Neural progenitor cell (in vitro differentiated cells): ENCODE measurements around the gene LAG3. TPM values are rescaled to one million over a fixed set of nuclear protein-coding genes. Genes with fewer than 3 reads are reported as not detected.

Experiments
- DNase-seq: peaks from one replicate; pipeline ENCODE4 v3.0.0-alpha.2; 2016; ENCODE audit warnings: low spot score
- H2AFZ ChIP-seq: fragments of 200-600 bp; sonication (generic); replicated peaks from 2 replicates; pipeline ENCODE4 v1.6.1; 2016; ENCODE audit warnings: antibody characterized with exemption
- H3F3A ChIP-seq: fragments of 200-600 bp; sonication (generic); 2 replicates; pipeline ENCODE4 v1.6.1; 2016; ENCODE audit warnings: antibody characterized with exemption, low read depth
- H3K27ac ChIP-seq: fragments of 200-600 bp; sonication (generic); 2 replicates; pipeline ENCODE4 v1.5.1; 2016; ENCODE audit warnings: mild to moderate bottlenecking
- H3K27me3 ChIP-seq: fragments of 200-600 bp; sonication (generic); 2 replicates; pipeline ENCODE4 v1.6.1; 2016; ENCODE audit warnings: mild to moderate bottlenecking, moderate library complexity
- H3K36me3 ChIP-seq: fragments of 200-600 bp; sonication (generic); 2 replicates; pipeline ENCODE4 v1.5.1; 2016
- H3K4me1 ChIP-seq: fragments of 200-600 bp; sonication (generic); 2 replicates; pipeline ENCODE4 v1.6.1; 2016; ENCODE audit warnings: mixed run types
- H3K4me2 ChIP-seq: fragments of 200-600 bp; sonication (generic); 2 replicates; pipeline ENCODE4 v1.6.1; 2016
- H3K4me3 ChIP-seq: fragments of 200-600 bp; sonication (generic); 2 replicates; pipeline ENCODE4 v1.5.1; 2016
- H3K79me2 ChIP-seq: fragments of 200-600 bp; sonication (generic); 2 replicates; pipeline ENCODE4 v1.6.1; 2016; ENCODE audit warnings: low read depth
- H3K9ac ChIP-seq: fragments of 200-600 bp; sonication (generic); 2 replicates; pipeline ENCODE4 v1.6.1; 2016
- H3K9me3 ChIP-seq: fragments of 200-600 bp; sonication (generic); 2 replicates; pipeline ENCODE4 v1.5.1; 2016; ENCODE audit warnings: low read depth
- H4K20me1 ChIP-seq: fragments of 200-600 bp; sonication (generic); 2 replicates; pipeline ENCODE4 v1.6.1; 2016; ENCODE audit warnings: low read depth
- H3K27ac Mint-ChIP-seq: 3 replicates; pipeline ENCODE4 v1.8.0; 2021; ENCODE audit warnings: mixed read lengths
- H3K27me3 Mint-ChIP-seq: 2 replicates; pipeline ENCODE4 v1.8.0; 2022; ENCODE audit warnings: low read depth, mild to moderate bottlenecking, inconsistent platforms, moderate library complexity, mixed read lengths; ENCODE audit not compliant: insufficient read depth
- H3K36me3 Mint-ChIP-seq: 3 replicates; pipeline ENCODE4 v1.8.0; 2021; ENCODE audit warnings: mixed read lengths
- H3K4me1 Mint-ChIP-seq: 3 replicates; pipeline ENCODE4 v1.8.0; 2021; ENCODE audit warnings: mixed read lengths
- H3K4me3 Mint-ChIP-seq: 3 replicates; pipeline ENCODE4 v1.8.0; 2021; ENCODE audit warnings: mild to moderate bottlenecking, moderate library complexity, mixed read lengths
- H3K9me3 Mint-ChIP-seq: 3 replicates; pipeline ENCODE4 v1.8.0; 2020; ENCODE audit warnings: mixed read lengths
- CTCF ChIP-seq: fragments of 200-600 bp; sonication (generic); IDR thresholded peaks from 2 replicates; pipeline ENCODE4 v1.5.1; 2017; ENCODE audit warnings: antibody characterized with exemption, mild to moderate bottlenecking
- EZH2 ChIP-seq: fragments of 200-600 bp; sonication (generic); IDR thresholded peaks from 2 replicates; pipeline ENCODE4 v1.6.1; 2017; ENCODE audit warnings: antibody characterized with exemption, mild to moderate bottlenecking, moderate library complexity
- EZH2phosphoT487 ChIP-seq: fragments of 200-600 bp; sonication (generic); IDR thresholded peaks from 2 replicates; pipeline ENCODE4 v1.6.1; 2017; ENCODE audit warnings: antibody characterized with exemption
- total RNA-seq: library from RNA; depleted of rRNA; stranded (reverse); fragments of >200 nt; gene quantifications from 2 replicates; pipeline ENCODE4 v1.2.3, GENCODE V29; 2015; ENCODE audit warnings: low replicate concordance

The LAG3 gene
- total RNA-seq, 1 donor from 2014 or later: 0.45 TPM

- DNase-seq: no peak
- H3K36me3 Mint-ChIP-seq: peaks cover 38% of the 10 kb centered on the region
- peaks cover 51% of the 10 kb centered on the region for H3K4me1 Mint-ChIP-seq
- Histone ChIP-seq H4K20me1 (peaks cover 68% of the 10 kb centered on the region), H3K4me3 (no peak overlapping the region), H3F3A (peaks cover 66% of the 10 kb centered on the region), H3K9me3 (no peaks in the 10 kb centered on the region), H3K27me3 (peaks cover 18% of the 10 kb centered on the region), H2AFZ (no peak overlapping the region), H3K9ac (no peak overlapping the region), H3K36me3 (peaks cover 5% of the 10 kb centered on the region), H3K27ac (peak overlapping the region; percentile 43), H3K79me2 (peaks cover 50% of the 10 kb centered on the region), H3K4me1 (peaks cover 47% of the 10 kb centered on the region), H3K4me2 (no peak overlapping the region)
- no peak for TF ChIP-seq CTCF
- TF ChIP-seq EZH2: no peak
- no peak for TF ChIP-seq EZH2phosphoT487
- H3K9me3 Mint-ChIP-seq: no peaks in the 10 kb centered on the region
- H3K4me3 Mint-ChIP-seq: peak overlapping the region; percentile 72
- peaks cover 31% of the 10 kb centered on the region for H3K27me3 Mint-ChIP-seq
- H3K27ac Mint-ChIP-seq: peak overlapping the region; percentile 88
Measured at GRCh38 chr12:6771091-6771495, 1.2 kb upstream of the LAG3 start.

- H3K27ac Mint-ChIP-seq: peak overlapping the region; percentile 52
- H3K27me3 ChIP-seq: peaks cover 18% of the 10 kb centered on the region
- H3K4me1 Mint-ChIP-seq: peaks cover 51% of the 10 kb centered on the region
Measured at GRCh38 chr12:6771509-6772330, 600 bp upstream of the LAG3 start.

GRCh38 chr12:6772726-6773589, 638 bp downstream of the LAG3 start:
- peak; percentile 48 for DNase-seq
- Histone ChIP-seq H3K4me2 (peak overlapping the region; percentile 77), H4K20me1 (peaks cover 56% of the 10 kb centered on the region), H3K4me3 (peak overlapping the region; percentile 34), H3K36me3 (peaks cover 5% of the 10 kb centered on the region), H3K9me3 (no peaks in the 10 kb centered on the region), H3K27me3 (peaks cover 18% of the 10 kb centered on the region), H3K27ac (no peak overlapping the region), H3K4me1 (peaks cover 52% of the 10 kb centered on the region), H2AFZ (no peak overlapping the region), H3K79me2 (peaks cover 31% of the 10 kb centered on the region), H3F3A (peaks cover 60% of the 10 kb centered on the region), H3K9ac (no peak overlapping the region)
- peaks cover 44% of the 10 kb centered on the region for H3K36me3 Mint-ChIP-seq
- no peaks in the 10 kb centered on the region for H3K9me3 Mint-ChIP-seq
- TF ChIP-seq CTCF (no peak), EZH2 (peak; percentile 51)
- peak overlapping the region; percentile 52 for H3K4me3 Mint-ChIP-seq
- peaks cover 54% of the 10 kb centered on the region for H3K4me1 Mint-ChIP-seq
- H3K27ac Mint-ChIP-seq: peak overlapping the region; percentile 33
- H3K27me3 Mint-ChIP-seq: peaks cover 28% of the 10 kb centered on the region

More at GRCh38 chr12:6771509-6772330, 600 bp upstream of the LAG3 start:
- Histone ChIP-seq H3F3A (peaks cover 66% of the 10 kb centered on the region), H3K4me3 (no peak overlapping the region), H3K79me2 (peaks cover 44% of the 10 kb centered on the region), H2AFZ (no peak overlapping the region), H4K20me1 (peaks cover 68% of the 10 kb centered on the region), H3K36me3 (peaks cover 5% of the 10 kb centered on the region), H3K9me3 (no peaks in the 10 kb centered on the region), H3K9ac (no peak overlapping the region), H3K27ac (peak overlapping the region; percentile 43), H3K4me2 (peak overlapping the region; percentile 77), H3K4me1 (peaks cover 47% of the 10 kb centered on the region)
- H3K4me3 Mint-ChIP-seq: peak overlapping the region; percentile 72
- no peaks in the 10 kb centered on the region for H3K9me3 Mint-ChIP-seq
- TF ChIP-seq EZH2phosphoT487: no peak
- TF ChIP-seq CTCF: no peak
- TF ChIP-seq EZH2: no peak
- H3K36me3 Mint-ChIP-seq: peaks cover 43% of the 10 kb centered on the region
- no peak for DNase-seq
- H3K27me3 Mint-ChIP-seq: peaks cover 34% of the 10 kb centered on the region
